ENCODE measurements around the gene SAMD11.

SAMD11 gene

GRCh38 chr1:955474-955873 lies 31.8 kb downstream of the SAMD11 start:
- H3K4me3 ChIP-seq (ENCODE audit: low read depth, low read length) = no peak overlapping the region
- no peak for TF ChIP-seq CTCF (IDR thresholded peaks at IDR 0.05; ENCODE audit: low read depth, low read length)

GRCh38 chr1:956636-957035 lies 32.9 kb downstream of the SAMD11 start:
- H3K4me3 ChIP-seq (ENCODE audit: low read depth, low read length) = no peak overlapping the region
- no peak for TF ChIP-seq CTCF (IDR thresholded peaks at IDR 0.05; ENCODE audit: low read depth, low read length)

GRCh38 chr1:958823-959730 lies 35.4 kb downstream of the SAMD11 start, which contains the start of gene NOC2L:
Gene NOC2L, minus strand, starts transcription at chr1:959256. Its CDS starts 16 bp downstream, at chr1:959240.
- no peak for TF ChIP-seq CTCF (IDR thresholded peaks at IDR 0.05; ENCODE audit: low read depth, low read length)
- H3K4me3 ChIP-seq (ENCODE audit: low read depth, low read length) = peak within 1 kb of the TSS; percentile 99

GRCh38 chr1:959731-960362 lies 36.1 kb downstream of the SAMD11 start:
- H3K4me3 ChIP-seq (ENCODE audit: low read depth, low read length) = peak overlapping the region; percentile 68
- TF ChIP-seq CTCF (IDR thresholded peaks at IDR 0.05; ENCODE audit: low read depth, low read length) = no peak

GRCh38 chr1:960363-961131 lies 36.8 kb downstream of the SAMD11 start, which contains the start of gene KLHL17:
Gene KLHL17, plus strand, starts transcription at chr1:960584. Its CDS starts 110 bp downstream, at chr1:960694.
- TF ChIP-seq CTCF (IDR thresholded peaks at IDR 0.05; ENCODE audit: low read depth, low read length) = no peak
- H3K4me3 ChIP-seq (ENCODE audit: low read depth, low read length) = peak within 1 kb of the TSS; percentile 68

GRCh38 chr1:961132-961669 lies 37.5 kb downstream of the SAMD11 start:
- peak overlapping the region; percentile 68 for H3K4me3 ChIP-seq (ENCODE audit: low read depth, low read length)

More at GRCh38 chr1:961132-961669, 37.5 kb downstream of the SAMD11 start:
- TF ChIP-seq CTCF (IDR thresholded peaks at IDR 0.05; ENCODE audit: low read depth, low read length) = no peak
